Stimulated activated memory B cell treated with anti-CD40 and anti-IgM and Interleukin-4, amounts not matched to agents 10 μg/mL and 1 μg/mL and 100 μg/mL, for 72 hours (primary cell): ENCODE data around the gene THAP5.
A peak's percentile ranks its signal among the peaks of the same experiment; 100 is the strongest.

Source experiments
- ATAC-seq: fragments of 150-1000 bp; cut with Tn5 transposase; 2 replicates; pipeline ENCODE4 v1.10.0; 2021
- H3K27ac Mint-ChIP-seq: one replicate; pipeline ENCODE4 v1.8.0; 2022; ENCODE audit warnings: mild to moderate bottlenecking, mixed read lengths
- H3K27me3 Mint-ChIP-seq: one replicate; pipeline ENCODE4 v1.8.0; 2022; ENCODE audit warnings: mixed read lengths
- H3K36me3 Mint-ChIP-seq: one replicate; pipeline ENCODE4 v1.8.0; 2022; ENCODE audit warnings: mixed read lengths
- H3K4me1 Mint-ChIP-seq: one replicate; pipeline ENCODE4 v1.8.0; 2022; ENCODE audit warnings: mixed read lengths
- H3K4me3 Mint-ChIP-seq: one replicate; pipeline ENCODE4 v1.8.0; 2022; ENCODE audit warnings: mild to moderate bottlenecking, moderate library complexity, mixed read lengths
- H3K9me3 Mint-ChIP-seq: one replicate; pipeline ENCODE4 v1.8.0; 2022; ENCODE audit warnings: mixed read lengths

THAP5 gene

GRCh38 chr7:108592646-108593201 lies 23.2 kb upstream of the THAP5 start:
- peaks cover 5% of the 10 kb centered on the region for H3K4me1 Mint-ChIP-seq
- no peak overlapping the region for H3K27ac Mint-ChIP-seq
- ATAC-seq = no peak
- no peaks in the 10 kb centered on the region for H3K36me3 Mint-ChIP-seq
- H3K27me3 Mint-ChIP-seq = peaks cover 9% of the 10 kb centered on the region
- H3K4me3 Mint-ChIP-seq = no peak overlapping the region
- H3K9me3 Mint-ChIP-seq = no peaks in the 10 kb centered on the region

- Mint-ChIP-seq H3K9me3 (no peaks in the 10 kb centered on the region), H3K27me3 (peaks cover 9% of the 10 kb centered on the region), H3K27ac (no peak overlapping the region), H3K36me3 (no peaks in the 10 kb centered on the region), H3K4me3 (no peak overlapping the region), H3K4me1 (peaks cover 5% of the 10 kb centered on the region)
- no peak for ATAC-seq
These were observed 21.1 kb upstream of the THAP5 start for GRCh38 chr7:108590606-108591005.

DNA sequence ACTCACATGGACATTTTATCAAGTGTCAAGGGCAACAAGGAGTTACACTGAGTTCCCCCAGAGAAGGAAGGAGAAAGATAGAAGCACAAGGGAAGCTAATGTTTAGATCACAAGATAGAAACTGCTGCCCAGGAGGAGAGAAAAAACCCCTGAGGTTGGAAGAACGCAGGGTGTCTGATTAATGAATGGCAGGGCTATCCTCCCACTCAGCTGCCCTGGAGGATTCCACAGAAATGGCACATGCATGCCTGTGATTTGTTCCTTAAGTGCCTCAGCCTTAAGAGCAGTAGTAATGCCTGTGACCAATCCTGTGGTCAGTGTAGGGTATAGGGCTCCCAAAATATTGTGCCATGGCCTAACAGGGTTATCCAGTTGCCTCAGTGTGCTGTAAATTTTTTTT lies 20.4 kb upstream of the THAP5 start:
- Mint-ChIP-seq H3K4me3 (no peak overlapping the region), H3K27me3 (peaks cover 4% of the 10 kb centered on the region), H3K27ac (no peak overlapping the region), H3K36me3 (no peaks in the 10 kb centered on the region), H3K9me3 (no peaks in the 10 kb centered on the region), H3K4me1 (peaks cover 2% of the 10 kb centered on the region)
- no peak for ATAC-seq

- Mint-ChIP-seq H3K9me3 (no peaks in the 10 kb centered on the region), H3K27ac (no peak overlapping the region), H3K27me3 (no peaks in the 10 kb centered on the region), H3K36me3 (no peaks in the 10 kb centered on the region), H3K4me3 (no peak overlapping the region), H3K4me1 (no peaks in the 10 kb centered on the region)
- ATAC-seq = no peak
These were observed 19.7 kb upstream of the THAP5 start for GRCh38 chr7:108589199-108589598.

DNA sequence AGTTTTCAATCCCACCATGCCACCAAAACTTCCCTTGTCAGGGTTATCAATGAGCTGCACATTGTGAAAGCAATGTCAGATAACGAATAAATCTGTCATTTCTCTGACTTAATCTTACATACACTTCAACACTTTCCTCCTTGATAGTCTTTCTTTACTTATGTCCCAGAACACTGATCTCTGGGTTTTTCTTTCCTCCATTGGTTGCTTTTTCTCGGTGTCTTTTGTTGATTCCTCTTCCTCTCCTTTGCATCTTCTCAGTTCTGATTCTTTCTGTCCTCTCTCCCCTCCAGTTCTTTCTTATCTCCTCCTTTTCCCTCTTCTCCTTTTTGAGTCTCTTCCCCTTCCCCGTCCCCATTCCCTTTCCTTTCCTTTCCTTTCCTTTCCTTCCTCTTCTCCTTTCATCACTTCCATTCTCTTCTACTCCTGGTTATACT lies 16.8 kb upstream of the THAP5 start:
- H3K9me3 Mint-ChIP-seq = no peaks in the 10 kb centered on the region
- no peak overlapping the region for H3K4me3 Mint-ChIP-seq
- H3K4me1 Mint-ChIP-seq = no peaks in the 10 kb centered on the region
- no peaks in the 10 kb centered on the region for H3K27me3 Mint-ChIP-seq
- no peak for ATAC-seq
- H3K27ac Mint-ChIP-seq = no peak overlapping the region
- no peaks in the 10 kb centered on the region for H3K36me3 Mint-ChIP-seq

GRCh38 chr7:108585843-108586242 lies 16.3 kb upstream of the THAP5 start:
- H3K36me3 Mint-ChIP-seq = no peaks in the 10 kb centered on the region
- ATAC-seq = no peak
- no peaks in the 10 kb centered on the region for H3K27me3 Mint-ChIP-seq
- H3K4me1 Mint-ChIP-seq = no peaks in the 10 kb centered on the region
- H3K4me3 Mint-ChIP-seq = no peak overlapping the region
- H3K27ac Mint-ChIP-seq = no peak overlapping the region
- H3K9me3 Mint-ChIP-seq = no peaks in the 10 kb centered on the region

- H3K36me3 Mint-ChIP-seq = peaks cover 13% of the 10 kb centered on the region
These were observed 14.7 kb upstream of the THAP5 start for GRCh38 chr7:108584211-108584610.

GRCh38 chr7:108581655-108582491 lies 12.4 kb upstream of the THAP5 start:
- peaks cover 4% of the 10 kb centered on the region for H3K4me1 Mint-ChIP-seq
- H3K9me3 Mint-ChIP-seq = no peaks in the 10 kb centered on the region
- no peak overlapping the region for H3K27ac Mint-ChIP-seq
- peaks cover 27% of the 10 kb centered on the region for H3K36me3 Mint-ChIP-seq
- no peak for ATAC-seq
- no peak overlapping the region for H3K4me3 Mint-ChIP-seq
- H3K27me3 Mint-ChIP-seq = no peaks in the 10 kb centered on the region

More at GRCh38 chr7:108584211-108584610, 14.7 kb upstream of the THAP5 start:
- Mint-ChIP-seq H3K4me3 (no peak overlapping the region), H3K27ac (no peak overlapping the region), H3K9me3 (no peaks in the 10 kb centered on the region), H3K27me3 (no peaks in the 10 kb centered on the region), H3K4me1 (no peaks in the 10 kb centered on the region)
- ATAC-seq = no peak

- Mint-ChIP-seq H3K9me3 (no peaks in the 10 kb centered on the region), H3K27me3 (no peaks in the 10 kb centered on the region), H3K4me1 (peaks cover 15% of the 10 kb centered on the region), H3K36me3 (peaks cover 39% of the 10 kb centered on the region), H3K27ac (no peak overlapping the region), H3K4me3 (no peak overlapping the region)
- no peak for ATAC-seq
These were observed 10.8 kb upstream of the THAP5 start for GRCh38 chr7:108580298-108580697.

DNA sequence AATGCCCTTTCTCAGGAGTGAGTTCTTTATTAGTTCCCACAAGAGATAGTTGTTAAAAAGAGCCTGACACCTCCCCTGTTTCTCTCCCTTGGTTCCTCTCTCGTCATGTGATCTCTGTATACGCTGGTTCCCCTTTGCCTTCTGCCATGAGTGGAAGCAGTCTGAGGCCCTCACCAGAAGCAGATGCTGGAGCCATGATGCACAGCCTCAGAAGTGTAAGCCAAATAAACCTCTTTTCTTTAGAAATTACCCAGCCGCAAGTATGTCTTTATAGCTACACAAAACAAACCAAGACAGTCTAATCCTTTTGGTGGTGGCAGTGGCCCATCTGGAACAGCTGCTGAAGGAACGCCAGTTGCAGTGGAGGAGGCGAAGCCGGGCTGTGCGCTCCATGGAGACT lies 9.4 kb upstream of the THAP5 start:
- Mint-ChIP-seq H3K27me3 (no peaks in the 10 kb centered on the region), H3K9me3 (no peaks in the 10 kb centered on the region), H3K4me3 (no peak overlapping the region), H3K4me1 (peaks cover 15% of the 10 kb centered on the region), H3K36me3 (peaks cover 47% of the 10 kb centered on the region), H3K27ac (no peak overlapping the region)
- ATAC-seq = no peak

GRCh38 chr7:108576116-108576515 lies 6.6 kb upstream of the THAP5 start:
- ATAC-seq = no peak
- Mint-ChIP-seq H3K36me3 (peaks cover 52% of the 10 kb centered on the region), H3K4me3 (no peak overlapping the region), H3K27ac (no peak overlapping the region), H3K27me3 (no peaks in the 10 kb centered on the region), H3K9me3 (no peaks in the 10 kb centered on the region), H3K4me1 (peaks cover 21% of the 10 kb centered on the region)

DNA sequence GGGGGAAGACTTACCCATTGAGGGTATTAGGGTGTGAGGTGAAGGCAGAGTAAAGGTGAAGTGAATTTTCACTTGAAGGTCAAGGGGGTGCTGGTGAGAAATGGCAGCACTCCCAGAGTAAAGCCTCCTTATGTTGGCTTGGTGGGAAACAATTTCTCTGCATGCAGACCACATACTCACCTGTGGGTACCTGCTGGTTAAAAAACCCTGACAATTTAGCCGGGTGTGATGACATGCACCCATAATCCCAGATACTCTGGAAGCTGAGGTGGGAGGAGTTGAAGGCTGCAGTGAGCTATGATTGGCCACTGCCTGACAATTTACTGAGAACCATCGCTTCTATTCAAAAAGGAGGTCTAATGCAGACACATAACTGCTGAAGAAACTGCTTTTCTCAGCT lies 5.7 kb upstream of the THAP5 start:
- ATAC-seq = no peak
- Mint-ChIP-seq H3K4me1 (peaks cover 31% of the 10 kb centered on the region), H3K27me3 (no peaks in the 10 kb centered on the region), H3K36me3 (peaks cover 48% of the 10 kb centered on the region), H3K27ac (no peak overlapping the region), H3K9me3 (no peaks in the 10 kb centered on the region), H3K4me3 (no peak overlapping the region)

DNA sequence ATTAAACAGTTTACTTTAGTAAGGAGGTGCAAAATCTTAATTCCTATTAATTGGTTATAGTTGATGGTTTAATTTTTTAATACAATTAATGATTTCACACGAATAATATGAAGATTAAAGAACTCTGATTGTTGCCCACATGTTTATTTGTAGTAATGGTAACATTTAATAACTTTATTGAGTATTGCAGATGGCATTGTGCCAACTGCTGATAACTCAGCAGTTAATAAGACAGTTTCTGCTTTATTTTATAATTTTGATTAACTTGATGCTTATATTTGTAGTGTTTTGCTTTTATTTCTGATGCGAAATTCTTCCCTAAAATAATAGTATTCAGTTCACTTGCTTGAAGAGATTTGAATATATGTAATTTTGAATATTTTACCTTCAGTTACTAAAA lies 3.0 kb upstream of the THAP5 start:
- no peak for ATAC-seq
- H3K9me3 Mint-ChIP-seq = no peaks in the 10 kb centered on the region
- no peaks in the 10 kb centered on the region for H3K27me3 Mint-ChIP-seq
- peaks cover 30% of the 10 kb centered on the region for H3K36me3 Mint-ChIP-seq
- no peak overlapping the region for H3K4me3 Mint-ChIP-seq
- H3K4me1 Mint-ChIP-seq = peaks cover 37% of the 10 kb centered on the region
- no peak overlapping the region for H3K27ac Mint-ChIP-seq

GRCh38 chr7:108570146-108570755 lies 745 bp upstream of the THAP5 start:
- peak overlapping the region; percentile 98 for H3K27ac Mint-ChIP-seq
- no peaks in the 10 kb centered on the region for H3K27me3 Mint-ChIP-seq
- ATAC-seq = peak; percentile 25
- H3K4me1 Mint-ChIP-seq = peaks cover 29% of the 10 kb centered on the region
- no peaks in the 10 kb centered on the region for H3K9me3 Mint-ChIP-seq
- H3K4me3 Mint-ChIP-seq = peak overlapping the region; percentile 86
- peaks cover 21% of the 10 kb centered on the region for H3K36me3 Mint-ChIP-seq

GRCh38 chr7:108568801-108569380 lies 615 bp downstream of the THAP5 start:
- no peaks in the 10 kb centered on the region for H3K27me3 Mint-ChIP-seq
- peak overlapping the region; percentile 98 for H3K27ac Mint-ChIP-seq
- H3K9me3 Mint-ChIP-seq = no peaks in the 10 kb centered on the region
- no peak for ATAC-seq
- peaks cover 29% of the 10 kb centered on the region for H3K4me1 Mint-ChIP-seq
- H3K36me3 Mint-ChIP-seq = peaks cover 18% of the 10 kb centered on the region
- H3K4me3 Mint-ChIP-seq = peak overlapping the region; percentile 86
